Measurements from ENCODE around the gene PSMB9. TPM values are rescaled to one million over a fixed set of nuclear protein-coding genes. Genes with fewer than 3 reads are reported as not detected.

Gene PSMB9
- total and polyA plus RNA-seq, 9 of the 15 experiments (the other 6 are each of a cell fraction or from before 2014, with no cell fraction given): 1.1 to 3.7 (median 2.4) TPM

DNA sequence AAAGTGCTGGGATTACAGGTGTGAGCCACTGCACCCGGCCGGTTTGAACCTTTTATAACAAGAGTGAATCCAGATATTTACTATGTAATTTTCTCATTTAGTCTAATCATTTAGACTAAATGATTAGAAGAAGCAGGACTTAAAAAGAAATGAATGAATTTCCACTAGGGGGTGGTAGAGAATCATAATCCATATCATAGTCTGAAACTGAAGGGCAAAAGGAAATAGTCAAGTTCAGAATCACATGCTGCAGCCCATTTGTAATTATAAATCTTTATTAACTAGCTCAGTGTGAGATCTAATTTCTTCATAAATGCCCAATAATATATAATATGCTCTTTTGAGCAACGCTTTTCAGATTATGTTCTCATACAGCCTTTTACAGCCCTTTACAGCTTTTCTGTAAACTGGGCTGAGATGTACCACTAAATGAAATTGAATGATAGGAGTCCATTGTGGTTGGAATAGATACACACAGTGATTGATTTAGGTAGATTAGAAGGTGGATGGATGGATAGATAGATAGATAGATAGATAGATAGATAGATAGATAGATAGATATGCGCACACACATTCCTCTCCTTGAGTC, 31.8 kb downstream of the PSMB9 start (continued):
- TF ChIP-seq, protein P1, sequence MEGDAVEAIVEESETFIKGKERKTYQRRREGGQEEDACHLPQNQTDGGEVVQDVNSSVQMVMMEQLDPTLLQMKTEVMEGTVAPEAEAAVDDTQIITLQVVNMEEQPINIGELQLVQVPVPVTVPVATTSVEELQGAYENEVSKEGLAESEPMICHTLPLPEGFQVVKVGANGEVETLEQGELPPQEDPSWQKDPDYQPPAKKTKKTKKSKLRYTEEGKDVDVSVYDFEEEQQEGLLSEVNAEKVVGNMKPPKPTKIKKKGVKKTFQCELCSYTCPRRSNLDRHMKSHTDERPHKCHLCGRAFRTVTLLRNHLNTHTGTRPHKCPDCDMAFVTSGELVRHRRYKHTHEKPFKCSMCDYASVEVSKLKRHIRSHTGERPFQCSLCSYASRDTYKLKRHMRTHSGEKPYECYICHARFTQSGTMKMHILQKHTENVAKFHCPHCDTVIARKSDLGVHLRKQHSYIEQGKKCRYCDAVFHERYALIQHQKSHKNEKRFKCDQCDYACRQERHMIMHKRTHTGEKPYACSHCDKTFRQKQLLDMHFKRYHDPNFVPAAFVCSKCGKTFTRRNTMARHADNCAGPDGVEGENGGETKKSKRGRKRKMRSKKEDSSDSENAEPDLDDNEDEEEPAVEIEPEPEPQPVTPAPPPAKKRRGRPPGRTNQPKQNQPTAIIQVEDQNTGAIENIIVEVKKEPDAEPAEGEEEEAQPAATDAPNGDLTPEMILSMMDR (IDR thresholded peaks at IDR 0.05 in 2 of 3, conservative IDR thresholded peaks at IDR 0.05 in 1 of 3; ENCODE audit: insufficient read depth in 2 of 3, low read depth in 1 of 3, low read length in 3 of 3): peak; percentile 39 to 87 (median 56); a peak in 4 of 6 replicates

DNA sequence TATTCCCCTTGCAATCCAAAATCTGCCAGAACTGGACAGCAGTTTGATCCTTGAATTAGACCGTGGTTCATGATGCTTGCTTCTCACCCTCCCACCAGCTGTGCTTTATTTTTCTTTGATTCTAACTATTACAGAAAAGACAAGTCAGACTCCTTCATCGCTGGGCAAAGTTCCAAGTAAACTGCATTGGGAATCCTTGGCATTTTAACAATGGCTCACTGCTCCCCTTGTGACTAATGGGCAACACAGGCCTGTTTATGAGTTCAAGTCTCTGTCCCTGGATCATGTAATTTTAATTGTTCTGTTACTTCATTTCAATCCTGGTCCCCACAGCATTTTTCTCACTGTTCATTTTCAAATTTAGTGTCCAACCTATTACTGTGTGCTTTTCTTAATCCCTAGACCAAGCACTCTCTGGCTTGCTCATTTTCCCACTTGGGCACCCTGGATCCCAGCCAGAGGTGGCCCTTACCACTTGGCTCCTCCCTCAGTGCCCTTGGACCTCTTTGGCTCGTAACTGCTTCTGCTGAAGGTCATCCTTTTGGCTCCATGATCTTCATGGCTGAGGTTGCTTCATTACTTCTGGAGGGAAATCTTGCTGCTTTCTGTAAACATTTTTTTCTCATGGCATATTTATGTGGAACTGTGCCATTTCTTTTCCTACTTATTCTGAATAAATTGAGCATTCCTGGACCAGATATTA, 32.8 kb downstream of the PSMB9 start:
- Histone ChIP-seq H3K36me3 (ENCODE audit: control insufficient read depth, insufficient read depth, low read length) (no peaks in the 10 kb centered on the region), H4K20me1 (replicated peaks; ENCODE audit: control insufficient read depth, insufficient read depth, low read length) (no peaks in the 10 kb centered on the region), H3K4me1 (replicated peaks in 1 of 2; ENCODE audit: control insufficient read depth in 2 of 2, insufficient read depth in 2 of 2, low read length in 2 of 2) (no peaks in the 10 kb centered on the region), H3K9me3 (replicated peaks; ENCODE audit: control insufficient read depth, insufficient read depth, low read depth, low read length) (no peaks in the 10 kb centered on the region), H3K4me2 (ENCODE audit: insufficient read depth, low read length) (no peak overlapping the region), H3K9me1 (ENCODE audit: control insufficient read depth, insufficient read depth, low read length) (no peaks in the 10 kb centered on the region), H3K9ac (ENCODE audit: insufficient read depth in 1 of 2, low read depth in 2 of 2, low read length in 2 of 2) (no peak overlapping the region), H3K27ac (ENCODE audit: extremely low read depth, low read depth, low read length) (no peak overlapping the region), H3K27me3 (ENCODE audit: control insufficient read depth in 2 of 2, insufficient read depth in 2 of 2, low read length in 2 of 2) (peaks cover 8 to 9% of the 10 kb centered on the region in 2 experiments; a peak in 3 of 5 replicates), H2AFZ (ENCODE audit: low read depth, low read length) (no peak overlapping the region), H3K79me2 (ENCODE audit: control insufficient read depth, insufficient read depth, low read length) (no peaks in the 10 kb centered on the region), H3K4me3 (no peak overlapping the region)
- CTCF ChIA-PET (ENCODE audit: low intra/inter-chr PET ratio): interaction anchor here (0.5 to 4.0 kb wide), 5 partner anchors 19 to 605 kb away, joined by 3 to 84 read pairs (median 4); no protein-coding TSS in a partner anchor
- FAIRE-seq (no peak), ATAC-seq (no peak), DNase-seq (ENCODE audit: extremely low read depth in 1 of 4, low spot score in 3 of 4) (no peak)
- BruUV-seq (replicated peaks): no TSS peak
- WGBS (ENCODE audit: insufficient coverage, low coverage, missing lambda C conversion rate): 4% methylated on average over 3 of the region's 3 CpGs
- intact Hi-C loops (cut with micrococcal nuclease): loop anchor here (5.0 to 10.0 kb wide), 2 partner anchors 60 to 208 kb away; no protein-coding TSS in a partner anchor
- in situ Hi-C loops (cut with MboI): loop anchor here (5.0 kb wide), 1 partner anchor 100 kb away; no protein-coding TSS in a partner anchor
- no peak for TF ChIP-seq HDAC8 (tag; IDR thresholded peaks at IDR 0.05)
- TF ChIP-seq ZBTB17 (CRISPR knock-in tag; IDR thresholded peaks at IDR 0.05): no peak
- TF ChIP-seq ZKSCAN8 (CRISPR knock-in tag; IDR thresholded peaks at IDR 0.05): no peak
- no peak for TF ChIP-seq DACH1 (IDR thresholded peaks at IDR 0.05; ENCODE audit: partially characterized antibody)
- no peak for TF ChIP-seq ZNF707 (CRISPR knock-in tag; conservative IDR thresholded peaks at IDR 0.05)
- TF ChIP-seq SIRT6 (IDR thresholded peaks at IDR 0.05; ENCODE audit: low read depth, low read length): no peak
- TF ChIP-seq, protein P2, sequence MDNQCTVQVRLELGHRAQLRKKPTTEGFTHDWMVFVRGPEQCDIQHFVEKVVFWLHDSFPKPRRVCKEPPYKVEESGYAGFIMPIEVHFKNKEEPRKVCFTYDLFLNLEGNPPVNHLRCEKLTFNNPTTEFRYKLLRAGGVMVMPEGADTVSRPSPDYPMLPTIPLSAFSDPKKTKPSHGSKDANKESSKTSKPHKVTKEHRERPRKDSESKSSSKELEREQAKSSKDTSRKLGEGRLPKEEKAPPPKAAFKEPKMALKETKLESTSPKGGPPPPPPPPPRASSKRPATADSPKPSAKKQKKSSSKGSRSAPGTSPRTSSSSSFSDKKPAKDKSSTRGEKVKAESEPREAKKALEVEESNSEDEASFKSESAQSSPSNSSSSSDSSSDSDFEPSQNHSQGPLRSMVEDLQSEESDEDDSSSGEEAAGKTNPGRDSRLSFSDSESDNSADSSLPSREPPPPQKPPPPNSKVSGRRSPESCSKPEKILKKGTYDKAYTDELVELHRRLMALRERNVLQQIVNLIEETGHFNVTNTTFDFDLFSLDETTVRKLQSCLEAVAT (IDR thresholded peaks at IDR 0.05): no peak
- TF ChIP-seq ZFX (CRISPR knock-in tag; IDR thresholded peaks at IDR 0.05): no peak
- no peak for TF ChIP-seq ZC3H4 (CRISPR knock-in tag; IDR thresholded peaks at IDR 0.05; ENCODE audit: borderline replicate concordance)
- no peak for TF ChIP-seq ZC3H8 (IDR thresholded peaks at IDR 0.05)
- POLR2A ChIA-PET: interaction anchor here (0.6 to 1.5 kb wide), 3 partner anchors 65 to 98 kb away, joined by 3 to 5 read pairs (median 3); no protein-coding TSS in a partner anchor

All from K562 (cell line).